GM19193 (cell line): Measurements from ENCODE around the gene GRHL1.

Experiments
- POLR2A ChIP-seq: IDR thresholded peaks from 4 replicates; pipeline ENCODE4 v1.6.1; 2011; ENCODE audit not compliant: insufficient read depth, insufficient read length; ENCODE audit errors: extremely low read depth

The GRHL1 gene

GRCh38 chr2:10047616-10048500 lies 96.4 kb downstream of the GRHL1 start:
- TF ChIP-seq POLR2A = no peak

GRCh38 chr2:10048501-10049171 lies 97.1 kb downstream of the GRHL1 start:
- no peak for TF ChIP-seq POLR2A
